ENCODE results near the gene GDPD5.

GRCh38 chr11:75547177-75547576 lies 21.4 kb upstream of the GDPD5 start:
- TF ChIP-seq CTCF (IDR thresholded peaks at IDR 0.05 in 2 of 3, conservative IDR thresholded peaks at IDR 0.05 in 1 of 3; ENCODE audit: control insufficient read depth in 2 of 3, extremely low read depth in 1 of 3, insufficient read depth in 1 of 3, low read depth in 3 of 3, low read length in 3 of 3) (no peak), POLR2A (IDR thresholded peaks at IDR 0.05; ENCODE audit: low read depth, low read length) (no peak), TBL1XR1 (IDR thresholded peaks at IDR 0.05; ENCODE audit: low read depth, low read length) (no peak), PBX3 (IDR thresholded peaks at IDR 0.05; ENCODE audit: insufficient replicate concordance, low read depth, low read length) (no peak), RELA (IDR thresholded peaks at IDR 0.05; ENCODE audit: borderline replicate concordance, partially characterized antibody) (no peak), PRDM15 (CRISPR knock-in tag; IDR thresholded peaks at IDR 0.05) (no peak), NRF1 (conservative IDR thresholded peaks at IDR 0.05; ENCODE audit: low read depth, low read length) (no peak), EED (IDR thresholded peaks at IDR 0.05; ENCODE audit: low read depth) (no peak)
